ENCODE results near the gene SIGLEC9.
"Not testable (repeated sequence)": the region's sequence is repeated elsewhere in the genome, so short reads cannot be mapped to it uniquely, and the experiment has no call there.

Gene SIGLEC9

DNA sequence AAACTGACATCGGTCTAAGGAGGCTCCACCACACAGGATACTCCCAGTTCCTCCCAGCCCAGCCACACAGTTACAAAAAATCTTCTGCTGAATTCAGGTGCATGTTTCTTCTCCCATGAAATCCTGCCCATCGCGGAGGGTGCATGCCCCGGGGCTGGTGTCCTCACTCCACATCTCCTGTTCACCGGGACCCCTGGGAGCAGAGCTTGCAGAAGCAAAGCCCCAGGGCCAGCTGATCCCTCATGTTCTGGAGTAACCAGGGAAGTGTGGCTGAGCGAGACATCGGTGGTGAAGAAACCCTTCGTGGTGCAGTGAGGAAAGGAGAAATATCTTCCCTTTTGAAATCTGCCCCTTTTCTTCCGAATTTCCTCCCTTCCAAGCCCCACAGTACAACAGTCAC, 904 bp upstream of the SIGLEC9 start:
- no peak for DNase-seq

DNA sequence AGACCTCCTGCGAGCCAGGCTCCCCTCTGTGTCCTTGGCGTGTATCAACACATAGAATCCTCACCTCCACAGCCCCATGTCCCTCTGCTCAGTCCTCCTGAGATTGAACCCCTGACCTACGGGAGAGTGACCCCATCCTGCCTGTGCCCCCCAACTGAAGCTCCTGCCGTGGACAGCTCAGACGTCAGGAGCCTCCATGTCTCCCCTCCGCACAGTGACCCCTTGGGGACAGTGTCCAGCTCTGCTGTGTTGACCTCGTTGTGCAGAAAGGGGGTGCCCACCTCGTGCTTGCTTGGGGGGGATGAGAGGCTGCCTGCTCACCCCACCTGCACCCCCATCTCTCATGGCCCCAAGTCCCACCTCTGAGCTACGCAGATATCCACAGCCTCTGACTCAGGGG, 490 bp upstream of the SIGLEC9 start:
- no peak for DNase-seq

DNA sequence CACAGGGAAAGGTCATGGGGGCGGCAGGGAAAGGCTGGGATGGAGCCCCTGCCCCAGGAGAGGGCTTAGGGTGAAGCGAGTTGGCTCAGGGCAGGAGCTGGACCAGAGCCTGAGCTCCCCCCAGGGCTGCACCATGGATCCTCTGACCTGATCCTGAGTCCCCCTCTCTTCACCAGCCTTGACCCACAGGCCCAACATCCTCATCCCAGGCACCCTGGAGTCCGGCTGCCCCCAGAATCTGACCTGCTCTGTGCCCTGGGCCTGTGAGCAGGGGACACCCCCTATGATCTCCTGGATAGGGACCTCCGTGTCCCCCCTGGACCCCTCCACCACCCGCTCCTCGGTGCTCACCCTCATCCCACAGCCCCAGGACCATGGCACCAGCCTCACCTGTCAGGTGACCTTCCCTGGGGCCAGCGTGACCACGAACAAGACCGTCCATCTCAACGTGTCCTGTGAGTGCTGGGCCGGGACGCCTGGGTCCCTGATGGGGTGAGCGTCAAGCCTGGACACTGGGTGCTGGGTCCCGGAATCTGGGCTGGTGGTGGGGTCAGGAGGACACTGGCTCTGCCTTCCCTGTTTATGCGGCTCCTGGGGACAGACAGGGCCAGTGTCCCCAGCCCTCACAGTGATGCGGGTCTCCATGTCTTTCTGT, 842 bp downstream of the SIGLEC9 start:
- no peak for DNase-seq

DNA sequence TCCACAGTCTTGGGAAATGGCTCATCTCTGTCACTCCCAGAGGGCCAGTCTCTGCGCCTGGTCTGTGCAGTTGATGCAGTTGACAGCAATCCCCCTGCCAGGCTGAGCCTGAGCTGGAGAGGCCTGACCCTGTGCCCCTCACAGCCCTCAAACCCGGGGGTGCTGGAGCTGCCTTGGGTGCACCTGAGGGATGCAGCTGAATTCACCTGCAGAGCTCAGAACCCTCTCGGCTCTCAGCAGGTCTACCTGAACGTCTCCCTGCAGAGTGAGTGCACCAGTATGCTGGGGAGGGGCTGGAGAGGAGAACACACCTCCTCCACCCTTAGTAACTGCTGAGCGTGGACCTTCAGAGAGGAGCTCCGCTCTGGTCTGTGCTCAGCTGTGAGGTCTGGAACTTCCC, 2.3 kb downstream of the SIGLEC9 start:
- no peak for DNase-seq

DNA sequence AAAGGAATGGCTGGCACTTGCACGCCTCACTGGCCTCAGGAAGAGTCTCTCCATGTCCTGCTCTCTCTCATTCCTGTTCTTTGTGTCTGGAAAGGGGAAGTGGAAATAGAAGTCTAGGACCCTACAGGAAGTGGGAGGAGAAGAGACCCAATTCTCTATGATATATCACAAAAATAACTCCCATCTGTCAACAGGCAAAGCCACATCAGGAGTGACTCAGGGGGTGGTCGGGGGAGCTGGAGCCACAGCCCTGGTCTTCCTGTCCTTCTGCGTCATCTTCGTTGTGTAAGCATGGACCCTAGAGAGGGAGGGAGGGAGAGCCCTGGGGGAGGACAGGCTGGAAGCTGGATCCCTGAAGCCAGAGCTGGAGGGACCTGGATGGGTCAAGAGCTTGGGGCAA, 3.0 kb downstream of the SIGLEC9 start:
- DNase-seq = no peak

DNA sequence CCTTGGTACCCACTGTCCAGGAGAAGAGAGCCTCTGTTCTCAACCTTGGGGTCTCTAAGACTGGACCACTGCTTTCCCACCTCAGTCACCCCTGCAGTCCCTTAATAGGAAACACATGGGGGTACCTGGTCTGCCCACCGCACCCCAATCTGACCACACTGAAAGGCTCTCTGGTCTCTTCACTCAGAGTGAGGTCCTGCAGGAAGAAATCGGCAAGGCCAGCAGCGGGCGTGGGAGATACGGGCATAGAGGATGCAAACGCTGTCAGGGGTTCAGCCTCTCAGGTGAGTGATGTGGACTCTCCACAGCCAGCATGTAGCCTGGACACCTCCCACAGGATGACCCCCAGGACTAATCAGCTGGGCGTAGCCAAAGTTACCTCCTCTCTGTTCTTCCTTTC, 3.5 kb downstream of the SIGLEC9 start:
- no peak for DNase-seq

DNA sequence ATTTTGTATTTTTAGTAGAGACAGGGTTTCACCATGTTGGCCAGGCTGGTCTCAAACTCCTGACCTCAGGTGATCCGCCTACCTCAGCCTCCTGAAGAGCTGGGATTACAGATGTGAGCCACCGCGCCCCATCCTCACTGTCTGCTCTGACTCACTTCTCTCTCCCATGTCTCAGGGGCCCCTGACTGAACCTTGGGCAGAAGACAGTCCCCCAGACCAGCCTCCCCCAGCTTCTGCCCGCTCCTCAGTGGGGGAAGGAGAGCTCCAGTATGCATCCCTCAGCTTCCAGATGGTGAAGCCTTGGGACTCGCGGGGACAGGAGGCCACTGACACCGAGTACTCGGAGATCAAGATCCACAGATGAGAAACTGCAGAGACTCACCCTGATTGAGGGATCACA, 5.0 kb downstream of the SIGLEC9 start:
- DNase-seq = no peak

DNA sequence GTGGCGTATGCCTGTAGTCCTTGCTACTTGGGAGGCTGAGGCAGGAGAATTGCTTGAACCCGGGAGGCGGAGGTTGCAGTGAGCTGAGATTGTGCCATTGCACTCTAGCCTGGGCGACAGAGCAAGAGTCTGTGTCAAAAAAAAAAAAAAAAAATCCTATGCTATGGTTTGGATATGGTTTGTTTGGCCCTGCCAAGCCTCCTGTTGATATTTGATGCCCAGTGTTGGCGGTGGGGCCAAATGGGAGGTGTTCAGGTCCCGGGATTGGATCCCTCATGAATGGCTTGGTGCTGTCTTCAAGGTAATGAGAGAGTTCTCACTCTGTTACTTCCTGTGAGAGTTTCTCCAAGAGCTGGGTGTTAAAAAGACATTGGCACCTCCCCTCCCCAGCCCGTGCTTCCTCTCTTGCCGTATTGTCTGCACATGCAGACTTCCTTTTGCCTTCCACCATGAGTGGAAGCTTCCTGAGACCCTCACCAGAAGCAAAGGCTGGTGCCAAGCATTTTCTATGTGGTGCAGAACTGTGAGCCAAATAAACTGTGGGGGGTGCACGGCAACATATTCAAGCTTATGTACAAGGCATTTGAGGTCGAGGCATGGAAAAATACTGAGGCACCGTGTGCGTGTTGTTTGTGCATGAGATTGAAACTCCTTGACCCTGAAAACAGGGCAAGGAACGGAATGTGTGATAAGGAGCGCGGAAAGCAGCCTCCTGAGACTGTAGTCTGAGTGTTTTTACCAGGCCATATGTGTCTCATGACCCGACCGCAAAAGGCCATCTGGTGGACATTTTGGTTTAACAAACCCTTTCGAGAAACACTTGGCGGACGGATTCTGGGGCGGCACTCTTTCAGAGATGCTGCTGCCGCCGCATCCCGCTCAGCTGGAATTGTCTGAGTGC, 7.3 kb downstream of the SIGLEC9 start:
- peak in 1 of 5 donors; percentile 57 for DNase-seq

DNA sequence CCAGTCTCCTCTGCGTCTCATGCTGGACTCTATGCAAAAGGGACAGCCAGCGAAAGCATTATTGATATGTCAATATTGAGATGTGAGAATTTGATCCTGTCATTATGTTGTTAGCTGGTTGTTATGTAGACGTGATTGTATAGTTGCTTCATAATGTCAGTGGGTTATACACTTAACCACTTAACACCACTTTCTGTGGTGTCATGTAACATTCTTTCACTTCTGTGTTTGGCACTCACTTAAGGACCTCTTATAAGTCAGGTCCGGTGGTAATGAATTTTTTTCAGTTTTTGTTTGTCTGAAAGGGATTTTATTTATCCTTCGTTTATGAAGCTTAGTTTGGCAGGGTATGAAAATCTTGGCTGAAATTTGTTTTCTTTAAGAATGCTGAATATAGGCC, 10.3 kb downstream of the SIGLEC9 start:
- DNase-seq = no peak

DNA sequence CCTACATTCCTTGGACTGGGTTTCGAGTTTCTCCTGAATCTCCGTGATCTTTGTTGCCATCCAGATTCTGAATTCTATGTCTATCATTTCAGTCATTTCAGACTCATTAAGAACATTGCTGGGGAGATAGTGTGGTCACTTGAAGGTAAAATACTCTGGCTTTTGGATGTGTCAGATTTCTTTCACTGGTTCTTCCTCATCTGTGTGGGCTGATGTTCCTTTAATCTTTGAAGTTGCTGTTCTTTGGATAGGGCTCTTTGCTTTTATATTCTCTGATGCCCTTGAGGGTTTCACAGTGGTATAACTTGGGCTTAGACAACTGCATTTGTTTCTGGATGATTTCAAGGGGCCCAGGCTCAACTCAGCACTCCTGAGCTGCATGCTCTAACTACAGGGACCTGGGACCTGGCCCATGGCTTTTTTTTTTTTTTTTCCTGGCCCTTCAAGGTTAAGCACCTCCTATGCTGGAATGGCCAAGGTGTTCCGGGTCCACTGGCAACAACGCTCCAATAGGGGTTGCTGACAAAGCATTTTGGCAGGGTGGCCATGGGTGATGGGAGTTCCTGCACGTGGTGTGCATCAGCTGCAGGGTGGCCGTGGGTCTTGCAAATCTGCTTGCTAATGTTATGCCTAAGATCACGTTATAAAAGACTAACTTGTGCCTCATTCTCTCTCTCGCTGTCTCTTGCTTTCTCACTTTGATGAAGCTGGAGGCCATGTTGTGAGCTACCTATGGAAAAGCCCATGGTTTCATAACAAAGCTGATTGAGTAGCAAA, 11.5 kb downstream of the SIGLEC9 start:
- DNase-seq = no peak

DNA sequence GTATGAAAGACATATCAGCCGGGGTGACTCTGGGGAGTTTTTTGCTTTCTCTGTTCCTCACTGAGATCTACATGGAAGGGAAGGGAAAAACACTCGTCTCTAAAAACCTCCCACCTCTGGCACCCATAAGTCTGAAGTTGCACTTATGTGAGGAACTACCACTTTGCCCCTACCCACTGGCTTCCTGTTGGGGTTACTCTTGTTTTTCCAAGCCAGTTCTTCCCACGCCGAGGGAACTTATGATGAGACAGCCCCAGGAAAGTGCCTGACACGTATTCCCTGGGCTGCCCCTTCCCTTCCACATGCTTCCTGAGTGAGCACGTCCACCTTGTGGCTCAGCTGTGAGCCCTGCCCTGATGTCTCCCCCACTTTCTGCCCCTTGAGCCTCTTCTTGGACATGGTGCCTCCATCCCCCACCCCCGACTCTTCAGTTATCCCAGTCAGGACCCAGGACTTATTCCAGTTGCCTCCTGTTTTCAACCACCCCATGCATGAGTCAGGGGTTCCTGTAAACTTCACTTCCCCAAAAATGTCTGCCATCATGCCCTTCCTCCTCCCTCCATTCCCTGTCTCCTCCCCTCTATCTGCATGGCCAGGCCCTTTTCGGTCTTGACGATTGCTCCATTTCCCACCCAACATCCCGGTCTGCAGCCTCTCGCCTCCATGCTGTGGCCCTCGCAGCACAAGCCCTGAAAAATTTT, 12.3 kb downstream of the SIGLEC9 start:
- no peak for DNase-seq

DNA sequence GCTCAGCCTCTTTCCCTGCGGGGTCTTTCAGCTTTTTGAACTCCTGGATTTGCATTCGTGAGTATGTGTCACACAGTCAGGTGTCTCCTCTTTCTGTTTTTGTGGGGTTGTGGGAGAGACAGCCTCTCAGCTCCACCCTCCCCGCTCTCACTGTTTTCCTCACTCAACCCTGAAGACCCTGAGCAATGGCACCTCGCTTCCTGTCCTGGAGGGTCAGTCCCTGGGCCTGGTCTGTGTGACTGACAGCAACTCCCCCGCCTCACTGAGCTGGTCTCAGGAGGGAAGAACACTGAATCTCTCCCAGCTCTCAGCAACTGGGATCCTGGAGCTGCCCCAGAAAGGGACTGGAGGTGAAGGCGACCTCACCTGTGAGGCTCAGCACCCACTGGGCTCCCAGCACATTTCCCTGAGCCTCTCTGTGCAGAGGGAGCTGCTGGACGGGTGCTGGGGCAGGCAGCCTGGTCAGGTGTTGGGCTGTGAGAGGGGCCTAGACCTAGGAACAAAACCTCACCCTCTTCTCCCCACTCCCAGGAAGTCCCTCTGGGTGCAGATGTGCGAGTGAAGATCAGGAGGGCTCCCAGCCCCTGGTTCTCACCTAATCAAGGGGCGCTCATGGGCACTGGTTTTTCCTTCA, 13.2 kb downstream of the SIGLEC9 start:
- DNase-seq = no peak

DNA sequence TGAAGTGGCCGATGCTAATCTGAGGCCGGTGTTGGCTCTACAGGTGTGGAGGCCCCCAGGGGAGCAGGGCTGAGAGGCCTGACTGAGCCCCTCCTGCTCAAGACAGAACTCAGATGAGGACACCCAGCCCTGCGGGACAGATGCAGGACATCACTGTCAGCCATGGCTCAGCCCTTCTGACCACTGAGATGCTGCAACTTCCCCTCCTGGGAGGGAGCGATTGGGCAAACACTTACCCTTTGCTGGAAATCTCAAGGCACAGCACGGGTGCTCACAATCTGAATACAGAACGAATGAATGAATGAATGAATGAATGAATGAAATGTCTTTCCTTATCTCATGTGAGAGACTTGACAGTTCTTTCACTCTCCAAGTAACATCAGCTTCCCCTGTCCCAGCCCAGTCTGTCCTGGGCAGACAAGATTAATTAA, 13.9 kb downstream of the SIGLEC9 start:
- no peak for DNase-seq

DNA sequence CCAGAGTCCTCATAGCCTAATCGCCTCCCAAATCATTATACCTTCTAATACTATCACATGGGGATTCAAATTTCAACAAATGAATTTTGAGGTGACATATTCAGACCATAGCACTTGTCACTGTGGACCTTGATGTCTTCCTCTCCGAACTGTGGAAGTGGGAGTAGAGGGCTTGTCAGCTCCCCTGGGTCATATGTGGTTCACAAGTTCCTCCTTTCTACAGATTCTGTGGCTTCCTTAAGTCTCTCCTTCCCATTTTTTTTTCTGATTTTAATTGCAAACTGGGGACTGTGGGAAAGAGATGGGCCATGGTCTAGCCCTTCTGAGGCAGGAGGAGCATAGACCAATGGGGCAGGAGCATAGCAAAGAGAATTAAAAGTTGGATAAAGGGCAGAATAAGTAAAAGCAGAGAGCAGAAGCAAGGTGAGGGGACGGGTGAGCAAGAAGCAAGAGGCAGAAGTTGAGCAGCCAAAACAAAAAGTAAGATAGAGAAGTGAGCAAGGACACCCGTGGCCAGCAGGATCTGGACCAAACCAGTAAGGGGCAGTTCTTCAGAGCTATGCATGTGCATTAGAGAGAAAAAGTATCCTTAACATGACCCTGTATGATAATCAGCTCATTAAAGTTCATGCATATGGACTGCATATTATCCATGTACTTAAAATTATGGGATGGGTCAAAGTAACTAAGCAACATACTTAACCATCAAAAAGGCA, 14.8 kb downstream of the SIGLEC9 start:
- no peak for DNase-seq

DNA sequence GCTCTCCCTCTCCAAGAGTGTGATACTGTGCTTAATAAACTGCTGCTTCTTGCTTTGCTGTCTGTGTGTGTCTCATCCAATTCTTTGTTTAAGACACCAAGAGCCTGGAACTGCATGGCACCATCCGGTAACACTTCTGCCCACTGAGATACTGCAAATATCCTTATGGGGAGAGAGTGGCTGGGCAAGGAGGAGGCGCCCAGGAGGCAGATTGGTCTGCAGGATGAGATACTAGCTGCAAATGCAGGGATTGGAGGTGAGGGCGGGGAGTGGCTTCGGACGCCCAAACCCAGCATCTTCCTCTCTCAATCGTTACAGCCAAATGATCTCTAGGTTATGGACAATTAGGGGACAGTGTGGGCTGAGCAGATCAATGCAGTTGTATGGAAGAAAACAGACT, 15.7 kb downstream of the SIGLEC9 start:
- DNase-seq = no peak

DNA sequence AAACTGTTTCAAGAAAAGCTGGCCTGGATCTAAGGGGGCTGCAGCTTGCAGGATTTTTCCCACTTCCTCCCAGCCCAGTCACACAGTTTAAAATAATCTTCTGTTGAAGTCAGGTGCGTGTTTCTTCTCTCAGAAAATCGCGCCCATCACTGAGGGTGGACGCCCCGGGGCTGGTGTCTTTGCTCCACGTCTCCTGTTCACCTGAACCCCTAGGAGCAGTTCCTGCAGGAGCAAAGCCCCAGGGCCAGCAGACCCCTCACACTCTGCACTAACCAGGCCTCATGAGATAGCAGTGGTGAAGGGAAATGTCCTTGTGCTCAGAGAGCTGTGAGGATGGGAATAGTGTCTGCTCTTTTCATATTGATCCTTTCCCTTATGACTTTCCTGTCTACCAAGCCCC, 16.5 kb downstream of the SIGLEC9 start:
- no peak for DNase-seq

DNA sequence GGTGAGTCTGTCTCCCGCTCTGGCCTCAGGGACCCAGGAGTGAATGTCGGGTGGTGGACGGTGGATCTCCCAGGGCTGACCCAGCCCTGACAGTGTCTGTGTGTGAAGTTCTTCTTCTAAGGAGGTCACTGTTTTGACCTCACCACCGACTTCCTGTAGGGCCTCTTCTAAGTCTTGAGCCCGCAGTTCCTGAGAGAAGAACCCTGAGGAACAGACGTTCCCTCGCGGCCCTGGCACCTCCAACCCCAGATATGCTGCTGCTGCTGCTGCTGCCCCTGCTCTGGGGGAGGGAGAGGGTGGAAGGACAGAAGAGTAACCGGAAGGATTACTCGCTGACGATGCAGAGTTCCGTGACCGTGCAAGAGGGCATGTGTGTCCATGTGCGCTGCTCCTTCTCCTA, 17.4 kb downstream of the SIGLEC9 start, which contains the start of gene SIGLEC7:
Gene SIGLEC7 (plus strand): TSS at position 183 of the 400 bp plus-strand sequence. CDS start 69 bp downstream, at position 252.
- no peak for DNase-seq

DNA sequence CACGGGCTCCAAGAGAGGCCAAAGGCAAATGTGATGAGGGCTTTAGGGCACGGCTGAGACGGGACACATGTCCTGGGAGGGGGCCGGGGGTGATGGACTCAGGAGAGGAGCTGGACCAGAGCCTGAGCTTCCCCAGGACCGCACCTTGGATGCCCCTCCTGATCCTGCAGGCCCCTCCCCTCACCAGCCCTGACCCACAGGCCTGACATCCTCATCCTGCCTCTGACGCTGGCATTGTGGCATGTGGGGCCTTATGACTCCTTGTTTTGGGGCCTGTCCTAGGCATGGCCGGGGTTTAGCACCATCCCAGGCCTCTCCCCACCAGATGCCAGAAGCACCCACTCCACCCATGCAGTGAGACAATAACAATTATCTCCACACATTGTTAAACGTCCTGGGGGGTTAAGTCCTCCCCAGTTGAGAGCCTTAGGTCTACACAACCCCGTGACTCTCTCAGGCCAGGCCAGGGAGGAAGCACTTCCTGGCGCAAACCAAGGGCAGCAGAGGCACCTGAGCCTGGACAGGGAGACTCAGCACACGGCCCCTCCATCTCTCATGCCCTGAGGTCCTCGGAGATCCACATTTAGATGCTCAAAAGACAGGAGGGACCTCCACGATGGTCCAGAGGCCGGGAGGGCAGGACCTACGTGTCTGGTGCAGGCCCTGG, 18.2 kb downstream of the SIGLEC9 start:
- not testable (repeated sequence) for DNase-seq

DNA sequence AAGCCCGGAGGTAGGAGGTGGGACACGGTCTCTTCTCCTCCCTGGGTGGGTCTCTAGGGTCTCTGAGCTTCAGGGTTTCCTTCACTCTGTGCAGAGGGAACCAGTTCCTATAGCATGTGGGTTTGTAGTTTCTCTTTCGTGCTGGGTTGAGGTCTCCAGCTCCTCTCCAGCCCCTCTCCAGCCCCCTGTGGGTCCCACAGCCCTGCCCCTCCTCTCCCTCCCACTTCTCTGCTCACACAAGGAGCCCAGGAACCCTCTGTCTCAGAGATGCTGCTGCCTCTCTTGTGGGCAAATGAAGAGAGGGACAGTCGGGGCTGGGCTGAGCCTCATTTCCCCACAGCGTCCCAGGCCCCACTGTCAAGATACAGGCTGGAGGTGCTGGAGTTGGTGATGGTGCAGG, 18.8 kb downstream of the SIGLEC9 start:
- no peak for DNase-seq

DNA sequence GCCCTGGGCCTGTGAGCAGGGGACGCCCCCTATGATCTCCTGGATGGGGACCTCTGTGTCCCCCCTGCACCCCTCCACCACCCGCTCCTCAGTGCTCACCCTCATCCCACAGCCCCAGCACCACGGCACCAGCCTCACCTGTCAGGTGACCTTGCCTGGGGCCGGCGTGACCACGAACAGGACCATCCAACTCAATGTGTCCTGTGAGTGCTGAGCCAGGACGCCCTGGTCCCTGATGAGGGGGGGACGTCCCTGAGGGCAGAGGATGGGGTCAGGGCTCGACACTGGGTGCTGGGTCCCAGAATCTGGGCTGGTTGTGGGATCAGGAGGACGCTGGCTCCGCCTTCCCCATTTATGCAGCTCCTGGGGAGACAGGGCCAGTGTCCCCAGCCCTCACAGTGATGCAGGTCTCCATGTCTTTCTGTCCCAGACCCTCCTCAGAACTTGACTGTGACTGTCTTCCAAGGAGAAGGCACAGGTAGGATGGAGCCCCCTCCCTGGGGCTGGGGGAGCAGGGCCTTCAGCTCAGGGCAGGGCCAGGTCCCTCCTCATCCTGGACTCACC, 19.9 kb downstream of the SIGLEC9 start:
- no peak for DNase-seq
